GM12801 (cell line): ENCODE data around the gene PFAS.

Experiments
- TF ChIP-seq, protein P1 (sequence below): IDR thresholded peaks from one replicate; pipeline ENCODE4 v1.5.1; 2011; ENCODE audit warnings: control low read depth; ENCODE audit not compliant: insufficient read length; ENCODE audit errors: extremely low read depth

Gene PFAS

DNA sequence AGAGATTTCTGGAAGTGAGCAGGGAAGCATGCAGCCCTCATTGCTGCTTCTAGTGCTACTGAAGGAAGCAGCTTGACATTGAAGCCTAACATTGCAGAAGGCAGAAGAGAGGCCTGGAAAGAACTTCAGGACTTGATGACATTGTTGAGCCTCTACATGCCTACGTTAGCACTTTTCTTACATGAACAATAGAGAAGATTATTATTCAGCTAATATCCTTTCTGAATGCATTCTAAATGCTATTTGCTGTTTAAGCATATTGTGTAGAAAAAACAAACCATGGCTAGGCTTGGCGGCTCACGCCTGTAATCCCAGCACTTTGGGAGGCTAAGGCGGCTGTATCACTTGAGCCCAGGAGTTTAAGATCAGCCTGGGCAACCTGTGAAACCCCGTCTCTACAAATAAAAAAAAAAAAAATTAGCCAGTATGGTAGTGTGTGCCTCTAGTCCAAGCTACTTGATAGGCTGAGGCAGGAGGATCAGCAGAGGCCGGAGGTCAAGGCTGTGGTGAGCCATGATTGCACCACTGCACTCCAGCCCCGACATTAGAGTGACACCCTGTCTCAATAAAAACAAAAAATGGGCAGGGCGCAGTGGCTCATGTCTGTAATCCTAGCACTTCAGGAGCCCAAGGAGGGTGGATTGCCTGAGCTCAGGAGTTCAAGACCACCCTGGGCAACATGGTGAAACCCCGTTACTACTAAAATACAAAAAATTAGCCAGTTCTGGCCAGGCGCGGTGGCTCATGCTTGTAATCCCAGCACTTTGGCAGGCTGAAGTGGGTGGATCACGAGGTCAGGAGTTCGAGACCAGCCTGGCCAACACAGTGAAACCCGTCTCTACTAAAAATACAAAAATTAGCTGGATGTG, 36.5 kb upstream of the PFAS start:
- TF ChIP-seq, protein P1, sequence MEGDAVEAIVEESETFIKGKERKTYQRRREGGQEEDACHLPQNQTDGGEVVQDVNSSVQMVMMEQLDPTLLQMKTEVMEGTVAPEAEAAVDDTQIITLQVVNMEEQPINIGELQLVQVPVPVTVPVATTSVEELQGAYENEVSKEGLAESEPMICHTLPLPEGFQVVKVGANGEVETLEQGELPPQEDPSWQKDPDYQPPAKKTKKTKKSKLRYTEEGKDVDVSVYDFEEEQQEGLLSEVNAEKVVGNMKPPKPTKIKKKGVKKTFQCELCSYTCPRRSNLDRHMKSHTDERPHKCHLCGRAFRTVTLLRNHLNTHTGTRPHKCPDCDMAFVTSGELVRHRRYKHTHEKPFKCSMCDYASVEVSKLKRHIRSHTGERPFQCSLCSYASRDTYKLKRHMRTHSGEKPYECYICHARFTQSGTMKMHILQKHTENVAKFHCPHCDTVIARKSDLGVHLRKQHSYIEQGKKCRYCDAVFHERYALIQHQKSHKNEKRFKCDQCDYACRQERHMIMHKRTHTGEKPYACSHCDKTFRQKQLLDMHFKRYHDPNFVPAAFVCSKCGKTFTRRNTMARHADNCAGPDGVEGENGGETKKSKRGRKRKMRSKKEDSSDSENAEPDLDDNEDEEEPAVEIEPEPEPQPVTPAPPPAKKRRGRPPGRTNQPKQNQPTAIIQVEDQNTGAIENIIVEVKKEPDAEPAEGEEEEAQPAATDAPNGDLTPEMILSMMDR: no peak

DNA sequence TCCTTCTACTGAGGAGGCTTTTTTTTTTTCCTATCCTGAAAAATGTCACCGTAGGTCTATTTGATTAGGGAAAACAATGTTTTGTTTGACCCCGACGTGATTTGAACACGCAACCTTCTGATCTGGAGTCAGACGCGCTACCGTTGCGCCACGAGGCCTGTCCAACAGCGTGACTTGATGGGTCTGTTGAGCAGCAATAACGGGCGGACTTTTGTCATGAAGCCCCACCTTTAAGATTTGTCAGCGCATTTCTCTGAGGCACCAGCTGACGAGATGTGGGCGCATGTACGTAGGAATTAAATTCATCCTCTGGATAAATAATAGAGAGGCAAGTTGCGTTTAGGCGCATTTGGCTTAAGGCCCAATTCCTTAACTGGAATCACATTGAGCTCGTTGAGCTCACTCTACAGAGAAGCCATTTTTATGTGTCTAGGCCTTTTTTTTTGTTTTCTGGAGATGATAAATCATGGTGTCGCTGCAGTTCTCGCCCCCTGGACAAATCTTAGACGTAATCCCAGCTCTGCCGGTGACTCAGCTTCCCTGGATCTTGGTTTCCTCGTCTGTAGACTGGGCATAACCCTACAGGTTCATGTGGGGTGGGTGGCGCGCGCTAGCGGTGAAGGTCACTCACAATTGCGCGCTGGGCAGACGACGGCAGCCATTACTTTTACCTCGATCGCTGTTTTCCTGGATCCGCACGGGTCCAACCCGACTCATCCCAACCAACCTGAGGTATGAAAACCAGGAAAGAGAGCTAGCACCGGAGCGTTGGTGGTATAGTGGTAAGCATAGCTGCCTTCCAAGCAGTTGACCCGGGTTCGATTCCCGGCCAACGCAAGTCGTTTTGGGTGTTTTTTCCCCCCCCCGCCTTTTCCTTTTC, 28.1 kb upstream of the PFAS start:
- TF ChIP-seq, protein P1: no peak

DNA sequence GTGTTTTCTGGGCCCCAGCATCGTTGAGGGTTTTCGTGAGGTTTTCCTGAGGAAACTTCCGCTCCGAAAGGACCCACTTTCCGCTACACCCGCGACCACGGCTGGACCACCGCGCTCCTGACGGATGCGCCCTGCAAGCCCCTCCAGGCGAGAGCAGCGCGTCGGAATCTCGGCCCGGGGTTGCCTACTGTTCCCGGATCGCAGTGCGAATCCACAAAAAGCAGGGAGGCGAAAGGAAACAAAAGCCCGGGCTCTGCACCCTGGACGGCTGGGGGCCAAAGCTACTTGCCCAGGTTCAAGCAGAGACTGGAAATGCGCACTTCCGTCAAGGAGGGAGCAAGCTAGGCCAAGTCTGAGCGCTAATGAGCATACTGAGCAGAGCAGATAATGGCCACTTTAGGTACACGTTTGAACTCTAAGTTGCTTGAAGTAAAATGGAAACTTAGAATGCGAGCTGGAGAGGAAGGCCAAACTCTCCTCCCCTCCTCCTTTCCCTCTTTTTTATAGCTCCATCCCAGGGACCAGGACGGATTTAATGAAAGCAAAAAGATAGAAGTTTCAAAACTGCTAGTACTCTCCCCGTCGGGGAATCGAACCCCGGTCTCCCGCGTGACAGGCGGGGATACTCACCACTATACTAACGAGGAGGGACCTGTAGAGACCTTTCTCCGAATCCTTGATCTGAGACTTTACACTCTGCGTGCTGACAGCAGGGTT, 27.3 kb upstream of the PFAS start:
- TF ChIP-seq, protein P1: no peak

DNA sequence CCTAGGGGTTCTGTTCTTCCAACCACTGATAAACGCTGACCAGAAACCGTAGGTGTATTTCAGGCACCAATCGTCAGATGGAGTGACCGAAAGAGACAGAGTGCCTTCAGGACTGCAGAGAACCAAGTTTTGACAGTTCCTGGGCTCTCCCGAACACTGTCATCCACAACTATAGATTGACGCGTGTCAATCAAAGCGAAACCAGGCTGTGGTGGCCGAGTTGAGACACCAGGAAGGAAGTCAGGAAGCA, 26.8 kb upstream of the PFAS start:
- TF ChIP-seq, protein P1: no peak

DNA sequence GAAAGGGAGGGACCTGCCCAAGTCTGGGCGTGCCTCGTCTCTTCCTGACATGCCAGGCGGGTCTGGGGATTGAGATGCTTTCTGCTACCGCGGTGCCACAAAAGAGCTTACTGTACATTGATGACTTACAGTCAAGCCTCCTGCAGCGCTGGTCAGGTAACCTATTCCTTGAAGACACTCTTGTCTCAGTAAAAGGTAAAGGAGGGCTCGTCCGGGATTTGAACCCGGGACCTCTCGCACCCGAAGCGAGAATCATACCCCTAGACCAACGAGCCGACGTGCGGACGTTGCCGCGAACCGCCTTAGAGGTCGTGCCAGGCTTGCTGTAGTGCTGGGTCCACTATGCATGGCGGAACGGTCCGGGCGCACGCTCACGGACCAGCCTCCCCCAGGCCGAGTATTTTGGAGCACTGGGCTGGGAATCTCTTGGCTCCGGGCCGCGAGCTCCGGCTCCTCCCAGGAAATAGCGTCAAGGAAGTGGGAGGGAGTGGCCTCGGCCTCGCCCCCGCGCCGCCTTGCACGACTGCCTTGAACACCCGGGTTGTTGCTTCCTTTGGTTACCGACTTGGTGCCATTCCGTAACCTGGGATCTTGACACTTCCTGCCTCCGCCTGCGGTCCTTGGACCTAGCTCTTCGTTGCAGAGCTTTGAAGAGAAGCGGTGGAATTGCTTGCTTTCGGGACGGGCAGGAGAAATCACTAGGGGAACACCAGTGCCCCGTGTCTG, 26.3 kb upstream of the PFAS start:
- TF ChIP-seq, protein P1: no peak

DNA sequence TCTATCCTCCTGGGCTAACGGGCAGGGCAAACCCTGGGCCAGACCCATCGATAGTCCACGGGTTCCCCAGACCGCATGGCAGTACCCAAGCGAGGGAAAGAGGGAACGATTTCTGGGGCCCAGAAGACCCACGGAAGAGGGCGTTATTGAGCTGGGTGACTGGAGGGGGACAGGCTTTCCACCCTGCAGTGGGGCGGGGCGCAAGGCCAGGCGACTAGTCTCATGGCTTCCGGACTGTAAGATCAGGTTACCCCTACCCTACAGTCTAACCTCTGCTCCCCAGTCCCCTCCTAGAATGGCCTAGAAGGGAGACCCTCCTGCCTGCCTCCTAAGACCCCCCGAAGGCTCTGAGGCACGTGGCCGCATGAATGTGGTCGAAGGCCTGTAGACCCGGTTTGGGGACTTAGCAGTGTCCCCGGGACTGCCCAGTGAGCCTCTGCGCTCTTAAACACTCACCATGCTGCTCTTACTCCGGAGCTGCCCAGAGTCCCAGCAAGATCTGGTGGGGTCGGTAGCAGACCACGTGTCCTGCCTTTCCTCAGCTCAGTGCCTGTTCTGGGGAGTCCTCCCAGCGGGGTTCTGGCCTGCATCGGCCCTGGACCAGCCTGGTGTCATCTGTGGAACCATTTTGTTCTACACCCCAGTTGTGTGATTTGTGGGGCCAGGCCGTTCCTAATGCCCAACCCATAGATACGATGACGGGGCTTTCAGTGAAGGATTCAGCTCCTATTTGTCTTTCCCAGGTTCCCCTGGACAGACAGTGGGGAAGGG, 25.5 kb upstream of the PFAS start:
- TF ChIP-seq, protein P1: no peak
